GM21737 (cell line): Measurements from ENCODE around the gene PEX5L.
"Not testable (repeated sequence)": the region's sequence is repeated elsewhere in the genome, so short reads cannot be mapped to it uniquely, and the experiment has no call there.

Experiments
- ATAC-seq: cut with Tn5 transposase; IDR thresholded peaks from one replicate; pipeline ENCODE4 v1.9.1; 2021; ENCODE audit warnings: mild to moderate bottlenecking, moderate library complexity; ENCODE audit not compliant: unreplicated experiment

The PEX5L gene

DNA sequence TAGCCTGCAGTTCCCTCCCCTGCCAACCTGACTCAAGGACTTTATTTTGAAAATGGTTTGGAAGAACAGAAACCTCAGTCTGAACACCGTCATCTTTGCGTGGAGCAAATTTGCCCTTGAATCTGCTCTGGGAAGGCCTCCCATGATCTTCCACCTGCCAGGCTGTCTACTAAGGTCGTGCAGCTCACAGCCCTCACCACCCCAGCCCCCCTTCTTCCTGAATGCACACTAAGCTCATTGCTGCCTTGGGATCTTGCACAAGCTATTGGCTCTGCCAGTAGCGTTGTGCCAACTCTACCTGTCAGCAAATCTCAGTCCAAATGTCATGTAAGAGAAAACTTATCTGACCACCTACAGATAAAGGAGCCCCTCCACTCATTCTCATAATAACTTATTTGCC, 242.4 kb downstream of the PEX5L start:
- ATAC-seq, result no peak

DNA sequence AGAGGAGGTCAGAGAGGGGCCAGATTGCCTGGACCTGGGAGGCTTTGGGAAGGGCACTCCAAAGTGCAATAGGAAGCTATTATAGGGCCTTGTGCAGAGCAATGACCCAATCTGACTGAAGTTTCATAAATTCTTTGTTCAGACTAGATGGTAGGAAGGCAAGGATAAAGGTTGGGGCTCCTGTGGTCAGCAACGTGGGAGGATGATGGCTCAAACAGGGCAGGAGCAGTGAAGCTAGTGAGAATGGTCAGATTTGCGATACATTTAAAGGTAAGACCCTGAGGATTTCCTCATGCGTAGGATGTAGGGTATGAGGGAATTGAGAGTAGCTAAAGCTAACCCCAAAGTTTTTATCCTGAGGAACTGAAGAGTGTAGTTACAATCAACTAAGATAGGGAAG, 244.9 kb downstream of the PEX5L start:
- no peak for ATAC-seq

DNA sequence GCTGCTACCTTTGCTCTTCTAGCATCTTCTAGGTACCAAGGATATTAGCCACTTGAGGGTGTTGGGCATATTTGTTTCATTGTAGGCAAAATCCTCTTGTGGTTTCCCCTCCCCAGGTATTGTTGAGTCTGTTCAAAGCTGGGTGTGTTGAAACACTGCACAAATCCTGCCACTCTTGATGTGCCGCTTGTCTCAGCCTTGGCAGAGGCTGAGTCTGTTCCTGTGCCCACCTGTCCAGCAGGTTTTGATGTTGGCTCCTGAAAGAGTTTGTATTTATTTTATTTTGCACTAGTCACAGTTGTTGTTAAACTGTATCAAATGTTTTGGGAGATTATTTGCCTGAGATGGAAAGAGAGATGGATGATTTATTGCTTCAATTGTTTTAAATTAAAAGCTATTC, 247.7 kb downstream of the PEX5L start:
- ATAC-seq, result no peak

DNA sequence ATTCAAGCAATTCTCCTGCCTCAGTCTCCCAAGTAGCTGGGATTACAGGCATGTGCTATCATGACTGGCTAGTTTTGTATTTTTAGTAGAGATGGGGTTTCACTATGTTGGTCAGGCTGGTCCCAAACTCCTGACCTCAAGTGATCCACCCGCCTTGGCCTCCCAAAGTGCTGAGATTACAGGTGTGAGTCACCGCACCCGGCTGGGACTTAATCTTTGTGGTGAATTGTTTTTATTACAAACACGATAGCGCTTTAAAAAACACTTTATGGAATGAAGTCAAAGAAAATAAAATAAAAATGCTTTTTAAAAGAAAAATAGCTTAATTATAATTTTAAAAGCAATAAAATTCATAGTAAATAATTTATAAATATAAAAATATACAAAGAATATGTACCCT, 253.9 kb downstream of the PEX5L start:
- ATAC-seq, result not testable (repeated sequence)

DNA sequence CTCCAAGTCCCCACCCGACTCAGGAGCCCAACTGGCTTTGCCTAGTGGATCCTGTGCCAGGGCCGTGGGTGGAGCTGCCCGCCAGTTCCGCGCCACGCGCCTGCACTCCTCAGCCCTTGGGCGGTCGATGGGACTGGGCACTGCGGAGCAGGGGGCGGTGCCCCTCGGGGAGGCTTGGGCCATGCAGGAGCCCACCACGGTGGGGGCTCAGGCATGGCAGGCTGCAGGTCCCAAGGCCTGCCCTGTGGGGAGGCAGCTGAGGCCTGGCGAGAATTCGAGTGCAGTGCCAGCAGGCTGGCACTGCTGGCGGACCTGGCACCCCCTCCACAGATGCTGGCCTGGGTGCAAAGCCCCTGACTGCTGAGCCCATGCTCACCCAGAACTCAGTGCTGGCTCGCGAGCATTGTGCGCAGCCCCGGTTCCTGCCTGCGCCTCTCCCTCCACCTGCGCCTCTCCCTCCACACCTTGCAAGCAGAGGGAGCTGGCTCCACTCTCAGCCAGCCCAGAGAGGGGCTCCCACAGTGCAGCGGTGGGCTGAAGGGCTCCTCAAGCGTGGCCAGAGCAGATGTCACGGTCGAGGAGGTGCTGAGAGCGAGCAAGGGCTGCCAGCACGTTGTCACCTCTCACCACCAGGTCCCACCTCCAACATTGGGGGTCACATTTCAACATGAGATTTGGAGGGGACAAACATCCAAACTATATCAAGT, 261.2 kb downstream of the PEX5L start:
- ATAC-seq, result no peak

DNA sequence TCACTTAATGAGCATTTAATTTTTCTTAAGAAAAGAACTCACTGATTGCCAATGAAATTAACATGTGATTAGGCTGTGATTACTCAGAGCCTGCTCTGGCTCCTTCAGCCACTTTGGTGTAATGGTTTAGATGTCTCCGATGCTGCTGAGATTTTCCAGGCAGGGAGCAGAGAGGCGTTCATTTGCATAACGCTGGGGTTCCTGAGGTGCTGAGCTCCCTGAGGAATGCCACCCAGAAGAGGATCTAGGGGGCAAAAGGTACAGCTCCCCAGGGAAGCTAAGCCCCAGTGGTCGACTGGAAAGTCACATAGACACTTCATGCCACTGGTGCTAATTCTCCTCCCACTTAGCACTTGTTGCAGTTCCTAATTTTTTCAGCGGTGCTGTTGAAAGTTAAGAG, 264.4 kb downstream of the PEX5L start:
- no peak for ATAC-seq

DNA sequence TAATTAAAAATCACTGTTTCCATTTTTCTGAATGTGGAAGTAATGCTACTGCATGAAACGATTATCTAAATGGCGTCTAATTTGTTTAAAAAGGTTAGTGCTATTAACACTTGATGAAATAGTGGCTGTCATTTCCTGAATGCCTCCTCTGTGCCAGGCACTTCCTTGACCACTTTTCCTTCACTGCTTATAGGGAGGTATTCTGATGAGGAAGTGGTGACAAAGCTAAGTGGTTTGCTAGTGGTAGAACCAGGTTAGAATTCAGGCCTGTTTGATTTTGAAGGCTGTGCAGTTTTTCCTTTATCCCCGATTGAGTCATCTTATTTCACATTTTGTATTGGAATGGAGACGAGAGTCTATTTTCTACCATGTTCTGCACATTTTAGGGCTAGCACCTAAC, 264.9 kb downstream of the PEX5L start:
- no peak for ATAC-seq

DNA sequence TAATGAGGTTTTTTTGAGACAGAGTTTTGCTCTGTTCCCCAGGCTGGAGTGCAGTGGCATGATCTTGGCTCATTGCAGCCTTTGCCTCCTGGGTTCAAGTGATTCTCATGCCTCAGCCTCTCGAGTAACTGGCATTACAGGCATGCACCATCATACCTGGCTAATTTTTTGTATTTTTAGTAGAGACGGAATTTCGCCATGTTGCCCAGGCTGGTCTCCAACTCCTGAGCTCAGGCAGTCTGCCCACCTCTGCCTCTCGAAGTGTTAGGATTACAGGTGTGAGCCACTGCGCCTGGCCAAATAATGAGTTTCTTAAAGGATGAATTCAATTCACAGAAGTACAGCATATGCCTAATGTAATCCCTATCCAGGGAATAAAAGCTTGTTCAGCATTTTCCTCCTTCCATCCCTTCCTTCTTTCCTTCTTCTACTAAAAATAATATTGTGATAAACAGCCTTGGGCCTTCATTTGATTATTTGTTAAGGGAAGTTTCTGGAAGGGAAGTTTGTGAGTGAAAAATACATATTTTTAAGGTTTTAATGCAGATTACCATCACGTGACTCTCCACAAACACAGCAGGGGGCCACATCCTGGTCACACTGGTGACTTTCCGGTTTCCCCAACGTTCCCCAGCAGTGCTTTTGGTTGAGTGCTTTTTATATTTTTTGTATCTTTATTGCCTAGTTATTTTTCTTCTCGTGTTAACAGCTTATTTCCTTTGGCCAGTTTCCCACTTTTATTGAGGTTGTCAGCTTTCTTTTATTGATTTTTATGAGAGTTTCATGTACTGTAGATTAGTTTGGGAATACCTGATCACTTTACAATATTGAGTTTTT, 267.1 kb downstream of the PEX5L start:
- ATAC-seq, result no peak

DNA sequence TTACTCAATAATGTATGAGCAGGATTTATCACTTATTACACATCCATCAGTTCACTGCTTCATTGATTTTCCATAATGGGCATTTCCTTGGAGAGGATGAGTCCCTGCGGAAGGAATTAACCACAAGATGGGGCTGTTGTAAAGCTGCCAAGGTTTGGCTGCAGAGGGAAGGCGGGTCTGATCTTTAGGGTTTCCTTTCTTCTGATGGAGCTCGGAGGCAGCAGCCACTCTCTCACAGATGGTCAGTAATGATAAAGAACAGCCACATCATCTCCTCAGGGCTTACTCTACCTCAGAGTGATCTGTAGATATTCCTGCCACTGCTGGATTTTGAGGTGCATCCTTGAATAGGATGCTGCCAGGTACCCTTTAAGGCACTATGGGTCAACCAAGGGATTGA, 268.7 kb downstream of the PEX5L start:
- ATAC-seq, result no peak

DNA sequence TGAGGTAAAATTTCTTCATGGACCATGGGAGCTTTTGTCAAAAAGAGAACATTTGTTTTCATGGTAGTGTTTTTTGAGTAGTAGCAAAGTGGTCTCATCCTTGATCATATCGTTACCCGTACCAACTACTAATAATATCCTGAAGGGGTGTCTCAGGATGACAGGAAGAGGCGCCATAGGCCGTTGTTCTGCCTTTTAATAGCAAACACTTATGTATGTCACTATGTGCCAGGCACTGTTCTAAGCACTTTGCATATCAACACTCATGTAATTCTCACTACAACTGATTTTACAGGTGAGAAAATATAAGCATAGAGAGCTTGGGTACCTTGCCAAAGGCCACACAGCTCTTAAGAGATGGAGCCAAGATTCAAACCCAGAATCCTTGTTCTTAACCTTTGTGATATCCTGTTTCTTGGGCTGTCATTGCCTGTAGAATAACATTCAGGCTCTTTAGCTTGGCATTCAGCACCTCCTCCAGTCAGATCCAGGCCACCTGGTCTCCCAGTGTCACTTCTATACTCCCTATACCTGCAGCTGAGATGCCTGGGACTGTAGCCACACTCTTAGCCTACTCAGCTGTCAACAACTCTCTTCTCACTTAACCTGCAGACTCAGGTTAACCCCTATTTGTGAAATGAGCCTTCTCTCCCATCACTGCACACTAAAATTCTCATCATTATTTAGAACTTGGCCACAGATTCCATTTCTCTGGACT, 270.2 kb downstream of the PEX5L start:
- ATAC-seq, result no peak

DNA sequence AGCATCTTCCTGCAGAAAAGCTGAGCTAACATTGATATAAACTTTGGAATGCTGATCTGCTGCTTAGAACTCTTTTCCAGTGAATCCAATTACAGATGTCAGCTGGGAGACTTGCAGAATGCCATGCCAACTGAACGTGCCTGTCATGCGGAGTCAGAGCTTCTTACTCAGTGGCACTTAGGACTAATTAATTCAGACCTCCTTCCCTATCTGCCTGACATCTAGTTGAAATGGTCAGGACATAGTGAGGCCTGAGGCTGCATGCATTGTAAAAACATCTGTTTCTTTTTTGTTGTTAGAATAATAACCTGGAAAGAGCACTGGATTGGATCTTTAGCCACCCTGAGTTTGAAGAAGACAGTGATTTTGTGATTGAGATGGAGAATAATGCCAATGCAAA, 271.3 kb downstream of the PEX5L start:
- ATAC-seq, result no peak

DNA sequence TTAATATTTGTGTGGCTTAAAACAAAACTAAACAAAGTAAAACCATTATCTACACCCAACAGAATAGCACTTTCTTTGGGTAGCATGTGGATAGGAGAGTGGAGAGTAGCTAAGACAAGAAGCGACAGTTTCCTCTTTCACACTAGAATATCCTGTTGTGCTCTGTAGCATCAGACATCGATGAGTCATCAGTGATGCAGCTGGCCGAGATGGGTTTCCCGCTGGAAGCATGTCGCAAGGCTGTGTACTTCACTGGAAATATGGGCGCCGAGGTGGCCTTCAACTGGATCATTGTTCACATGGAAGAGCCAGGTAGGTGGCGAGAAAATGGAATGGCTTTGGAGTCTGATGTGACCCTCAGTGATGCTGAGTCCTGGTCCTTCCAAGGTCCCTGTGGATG, 275.8 kb downstream of the PEX5L start:
- no peak for ATAC-seq

DNA sequence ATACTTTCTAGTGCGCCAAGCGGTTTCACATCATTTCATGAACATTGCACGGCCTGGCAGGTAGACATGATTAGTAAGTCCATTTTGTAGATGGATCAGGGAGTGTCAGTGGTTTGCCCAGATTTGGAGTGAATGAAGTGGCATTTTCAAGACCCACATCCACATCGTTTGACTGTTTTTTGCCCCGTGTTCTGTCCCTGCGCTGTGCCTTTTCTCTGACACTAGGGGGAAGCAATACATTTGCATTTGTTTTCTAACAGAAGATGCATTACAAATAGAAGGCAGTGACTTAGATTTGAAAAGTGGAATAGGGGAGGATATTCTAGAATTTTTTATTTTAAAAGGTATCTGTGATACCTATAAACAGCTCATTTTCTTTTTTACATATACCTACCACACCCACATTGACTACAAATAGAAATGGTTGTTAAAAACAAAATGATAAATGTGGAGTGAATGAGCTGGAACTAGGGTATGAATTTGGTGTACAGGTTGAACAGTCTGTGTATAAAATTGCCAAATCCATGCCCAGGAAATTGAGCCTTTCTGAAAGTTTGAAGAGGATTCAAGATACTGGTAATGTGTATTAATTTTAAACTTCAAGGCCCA, 285.9 kb downstream of the PEX5L start:
- no peak for ATAC-seq

DNA sequence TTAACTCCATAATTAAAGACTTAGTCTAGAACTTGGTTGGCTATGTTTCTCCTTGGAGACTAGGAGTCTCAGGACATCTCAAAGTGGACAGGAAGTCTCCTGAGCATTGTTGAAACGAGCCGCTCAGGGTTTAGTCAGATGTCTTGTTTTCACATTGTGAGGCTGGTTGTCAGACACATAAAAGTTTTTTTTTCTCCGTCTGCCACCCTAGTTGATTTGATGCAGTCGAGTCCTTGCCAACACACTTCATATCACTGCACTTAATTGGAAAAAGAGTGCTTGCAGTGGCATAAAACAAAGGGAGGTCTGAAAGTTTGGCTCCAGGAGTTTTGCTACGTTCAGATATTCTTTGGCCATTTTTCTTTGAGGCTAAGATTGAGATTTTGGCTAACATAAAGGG, 291.0 kb downstream of the PEX5L start:
- ATAC-seq, result no peak

DNA sequence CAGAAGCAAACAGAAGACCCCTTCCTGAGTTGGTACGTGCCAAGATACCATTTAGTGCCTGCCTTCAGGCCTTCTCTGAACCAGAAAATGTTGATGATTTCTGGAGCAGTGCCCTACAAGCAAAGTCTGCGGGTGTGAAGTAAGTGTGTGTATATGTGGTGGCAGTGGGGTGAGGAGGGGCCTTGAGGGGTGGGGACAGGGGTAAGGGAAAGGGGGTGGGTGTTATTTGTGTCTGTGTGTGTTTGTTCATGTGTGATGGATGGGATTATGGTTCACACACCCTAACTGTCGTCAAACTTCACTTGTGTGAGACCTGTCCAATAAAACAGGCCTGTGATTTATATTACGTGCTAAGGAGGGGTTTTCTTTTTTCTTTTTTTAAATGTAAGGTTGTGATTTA, 291.7 kb downstream of the PEX5L start:
- no peak for ATAC-seq
